WTC11 (cell line): Measurements from ENCODE around the gene RPH3AL. TPM values are rescaled to one million over a fixed set of nuclear protein-coding genes. Genes with fewer than 3 reads are reported as not detected.
"Not testable (repeated sequence)": the region's sequence is repeated elsewhere in the genome, so short reads cannot be mapped to it uniquely, and the experiment has no call there.

Experiments used
- ATAC-seq: fragments of 200-7000 bp; cut with Tn5 transposase; 2 replicates; pipeline ENCODE4 v1.10.0; 2021; ENCODE audit warnings: mild to moderate bottlenecking, moderate library complexity
- CTCF ChIA-PET: fragments of 300-600 bp; sonication (Branson Sonifier 250); formaldehyde crosslinking; loops from one replicate; lab custom pipeline; 2021; ENCODE audit warnings: antibody characterized with exemption; lab: Charles Lee
- POLR2A ChIA-PET: fragments of 350-600 bp; sonication (Branson Sonifier 250); formaldehyde crosslinking; loops from one replicate; lab custom pipeline; 2021; ENCODE audit warnings: antibody characterized with exemption; lab: Charles Lee
- DNase-seq: peaks from one replicate; pipeline ENCODE4 v3.0.0; 2021; ENCODE audit warnings: low spot score
- H3K27ac Mint-ChIP-seq: 2 replicates; pipeline ENCODE4 v1.8.0; 2021; ENCODE audit warnings: mixed read lengths
- H3K27me3 Mint-ChIP-seq: 2 replicates; pipeline ENCODE4 v1.8.0; 2021; ENCODE audit warnings: low read depth, mild to moderate bottlenecking, moderate library complexity, mixed read lengths
- H3K36me3 Mint-ChIP-seq: 2 replicates; pipeline ENCODE4 v1.8.0; 2021; ENCODE audit warnings: mixed read lengths
- H3K4me1 Mint-ChIP-seq: 2 replicates; pipeline ENCODE4 v1.8.0; 2022; ENCODE audit warnings: mixed read lengths
- H3K4me3 Mint-ChIP-seq: 2 replicates; pipeline ENCODE4 v1.8.0; 2021; ENCODE audit warnings: mild to moderate bottlenecking, moderate library complexity, mixed read lengths
- H3K9me3 Mint-ChIP-seq: 2 replicates; pipeline ENCODE4 v1.8.0; 2021; ENCODE audit warnings: mixed read lengths
- AR ChIP-seq: fragments of 250-450 bp; sonication (Bioruptor Pico); IDR thresholded peaks from 2 replicates; pipeline ENCODE4 v1.9.0; 2021; ENCODE audit warnings: mild to moderate bottlenecking
- ATF6 ChIP-seq: sonication (generic); formaldehyde crosslinking; IDR thresholded peaks from 2 replicates; pipeline ENCODE4 v1.8.1; 2023; ENCODE audit warnings: mild to moderate bottlenecking, missing genetic modification reagents
- CREM ChIP-seq: sonication (generic); formaldehyde crosslinking; IDR thresholded peaks from 2 replicates; pipeline ENCODE4 v1.8.1; 2022; ENCODE audit warnings: mild to moderate bottlenecking, missing genetic modification reagents, moderate library complexity
- ELF4 ChIP-seq: sonication (generic); formaldehyde crosslinking; IDR thresholded peaks from 2 replicates; pipeline ENCODE4 v1.8.1; 2022; ENCODE audit warnings: low read depth, mild to moderate bottlenecking, moderate library complexity, missing genetic modification reagents
- FOXK1 ChIP-seq: sonication (generic); formaldehyde crosslinking; IDR thresholded peaks from 2 replicates; pipeline ENCODE4 v1.8.0; 2022; ENCODE audit warnings: mild to moderate bottlenecking, moderate library complexity, missing genetic modification reagents
- JAZF1 ChIP-seq: fragments of 250-450 bp; sonication (Bioruptor Pico); IDR thresholded peaks from 2 replicates; pipeline ENCODE4 v1.9.0; 2021; ENCODE audit warnings: moderate library complexity, mild to moderate bottlenecking, inconsistent platforms
- MLX ChIP-seq: sonication (generic); formaldehyde crosslinking; IDR thresholded peaks from 2 replicates; pipeline ENCODE4 v1.8.1; 2023; ENCODE audit warnings: mild to moderate bottlenecking, missing genetic modification reagents, moderate library complexity
- TP53 ChIP-seq: sonication (generic); formaldehyde crosslinking; IDR thresholded peaks from 2 replicates; pipeline ENCODE4 v1.8.1; 2023; ENCODE audit warnings: mild to moderate bottlenecking, missing genetic modification reagents
- ZMAT4 ChIP-seq: fragments of 250-450 bp; sonication (Bioruptor Pico); IDR thresholded peaks from 2 replicates; pipeline ENCODE4 v1.9.0; 2021; ENCODE audit warnings: mild to moderate bottlenecking
- ZNF423 ChIP-seq: fragments of 250-450 bp; sonication (Bioruptor Pico); IDR thresholded peaks from 2 replicates; pipeline ENCODE4 v2.1.2; 2022; ENCODE audit warnings: mild to moderate bottlenecking, moderate library complexity
- total RNA-seq: library from RNA; stranded (reverse); gene quantifications from 3 replicates; pipeline ENCODE4 v1.2.3, GENCODE V29; 2021

The RPH3AL gene
- total RNA-seq, 1 experiment from 2014 or later, result 2.0 TPM

- TF ChIP-seq MLX (CRISPR knock-in tag), result no peak
- no peak for TF ChIP-seq JAZF1 (CRISPR knock-in tag)
These were observed 32.5 kb downstream of the RPH3AL start (continued) for GRCh38 chr17:320139-320538.

- peaks cover 12% of the 10 kb centered on the region for H3K27me3 Mint-ChIP-seq
These were observed 33.3 kb downstream of the RPH3AL start for GRCh38 chr17:319266-319665.

GRCh38 chr17:317070-317469, 35.5 kb downstream of the RPH3AL start:
- CTCF ChIA-PET, ATAC-seq, H3K27ac Mint-ChIP-seq, H3K4me3 Mint-ChIP-seq, DNase-seq, POLR2A ChIA-PET: not testable (repeated sequence)
- H3K9me3 Mint-ChIP-seq, result peaks cover 45% of the 10 kb centered on the region
- H3K4me1 Mint-ChIP-seq, result peaks cover 19% of the 10 kb centered on the region
- H3K36me3 Mint-ChIP-seq, result peaks cover 12% of the 10 kb centered on the region
- H3K27me3 Mint-ChIP-seq, result peaks cover 11% of the 10 kb centered on the region

More at GRCh38 chr17:319266-319665, 33.3 kb downstream of the RPH3AL start:
- Mint-ChIP-seq H3K36me3 (peaks cover 12% of the 10 kb centered on the region), H3K27ac (no peak overlapping the region), H3K4me1 (peaks cover 29% of the 10 kb centered on the region), H3K9me3 (peaks cover 45% of the 10 kb centered on the region), H3K4me3 (no peak overlapping the region)
- POLR2A ChIA-PET, result no interaction called here
- no peak for DNase-seq
- TF ChIP-seq ELF4 (CRISPR knock-in tag) (no peak), ZNF423 (no peak), FOXK1 (CRISPR knock-in tag) (no peak), TP53 (CRISPR knock-in tag) (no peak), ATF6 (CRISPR knock-in tag) (no peak)
- CTCF ChIA-PET, result interaction anchor here (1.3 kb wide), 1 partner anchor 9 kb away, joined by 5 read pairs; no protein-coding TSS in a partner anchor
- no peak for ATAC-seq

- DNase-seq, H3K4me3 Mint-ChIP-seq, CTCF ChIA-PET, H3K27me3 Mint-ChIP-seq, ATAC-seq, H3K27ac Mint-ChIP-seq, POLR2A ChIA-PET: not testable (repeated sequence)
- Mint-ChIP-seq H3K9me3 (peaks cover 45% of the 10 kb centered on the region), H3K36me3 (peaks cover 12% of the 10 kb centered on the region), H3K4me1 (peaks cover 18% of the 10 kb centered on the region)
These were observed 37.2 kb downstream of the RPH3AL start for GRCh38 chr17:315399-315798.

- ATAC-seq, result not testable (repeated sequence)
These were observed 38.0 kb downstream of the RPH3AL start for GRCh38 chr17:314614-314944.

GRCh38 chr17:313911-314613, 38.5 kb downstream of the RPH3AL start:
- ATAC-seq, result no peak
- DNase-seq, result no peak
- H3K4me3 Mint-ChIP-seq, result no peak overlapping the region
- ChIA-PET CTCF (no interaction called here), POLR2A (no interaction called here)
- peaks cover 12% of the 10 kb centered on the region for H3K36me3 Mint-ChIP-seq
- peaks cover 45% of the 10 kb centered on the region for H3K9me3 Mint-ChIP-seq
- H3K27ac Mint-ChIP-seq, result no peak overlapping the region
- H3K27me3 Mint-ChIP-seq, result peaks cover 4% of the 10 kb centered on the region
- TF ChIP-seq CREM (CRISPR knock-in tag), result no peak
- TF ChIP-seq ZMAT4 (CRISPR knock-in tag), result no peak
- TF ChIP-seq AR, result no peak
- H3K4me1 Mint-ChIP-seq, result peaks cover 19% of the 10 kb centered on the region

More at GRCh38 chr17:314614-314944, 38.0 kb downstream of the RPH3AL start:
- peaks cover 45% of the 10 kb centered on the region for H3K9me3 Mint-ChIP-seq
- H3K4me3 Mint-ChIP-seq, H3K27me3 Mint-ChIP-seq, H3K27ac Mint-ChIP-seq, CTCF ChIA-PET, POLR2A ChIA-PET, DNase-seq: not testable (repeated sequence)
- peaks cover 21% of the 10 kb centered on the region for H3K4me1 Mint-ChIP-seq
- peaks cover 12% of the 10 kb centered on the region for H3K36me3 Mint-ChIP-seq
